OCI-LY1 (cell line): Measurements from ENCODE around the gene SUPT5H.

ENCODE experiments used
- H2AFZ ChIP-seq: fragments of 200-600 bp; sonication (generic), shearing (Covaris generic); 2 replicates; pipeline ENCODE4 v1.6.0; 2014; ENCODE audit warnings: antibody characterized with exemption, mild to moderate bottlenecking, low read length
- H3F3A ChIP-seq: fragments of 200-600 bp; sonication (generic), shearing (Covaris generic); 2 replicates; pipeline ENCODE4 v1.6.0; 2014; ENCODE audit warnings: mild to moderate bottlenecking, antibody characterized with exemption, low read length, moderate library complexity; ENCODE audit not compliant: insufficient read depth
- H3K27ac ChIP-seq: fragments of 200-600 bp; sonication (generic); 2 replicates; pipeline ENCODE4 v1.5.1; 2014; ENCODE audit warnings: low read length, mixed run types, mild to moderate bottlenecking, low read depth; ENCODE audit not compliant: poor library complexity, severe bottlenecking
- H3K27me3 ChIP-seq: fragments of 200-600 bp; sonication (generic); 2 replicates; pipeline ENCODE4 v1.6.0; 2014; ENCODE audit warnings: antibody characterized with exemption, mild to moderate bottlenecking, low read length, moderate library complexity; ENCODE audit not compliant: insufficient read depth
- H3K36me3 ChIP-seq: fragments of 200-600 bp; sonication (generic); 2 replicates; pipeline ENCODE4 v1.6.1; 2014; ENCODE audit warnings: mild to moderate bottlenecking, antibody characterized with exemption, low read length, moderate library complexity, mixed read lengths; ENCODE audit not compliant: insufficient read depth
- H3K4me1 ChIP-seq: fragments of 200-600 bp; sonication (generic); 2 replicates; pipeline ENCODE4 v1.5.1; 2014; ENCODE audit warnings: mild to moderate bottlenecking, low read length, moderate library complexity; ENCODE audit not compliant: insufficient read depth, severe bottlenecking
- H3K4me2 ChIP-seq: fragments of 200-600 bp; sonication (generic), shearing (Covaris generic); 2 replicates; pipeline ENCODE4 v1.6.1; 2014; ENCODE audit warnings: low read length
- H3K4me3 ChIP-seq: fragments of 200-600 bp; sonication (generic); 2 replicates; pipeline ENCODE4 v1.5.1; 2014; ENCODE audit warnings: low read length, low read depth, mild to moderate bottlenecking, mixed read lengths; ENCODE audit not compliant: poor library complexity, severe bottlenecking
- H3K79me2 ChIP-seq: fragments of 200-600 bp; shearing (Covaris generic); 2 replicates; pipeline ENCODE4 v1.6.1; 2016; ENCODE audit warnings: mixed run types, low read length, mixed read lengths; ENCODE audit not compliant: insufficient read depth
- H3K9ac ChIP-seq: fragments of 200-600 bp; sonication (generic), shearing (Covaris generic); 2 replicates; pipeline ENCODE4 v1.6.1; 2014; ENCODE audit warnings: mild to moderate bottlenecking, low read length, mixed read lengths
- H3K9me2 ChIP-seq: fragments of 200-600 bp; sonication (generic), shearing (Covaris generic); 2 replicates; pipeline ENCODE4 v1.6.1; 2014; ENCODE audit warnings: low read depth, mild to moderate bottlenecking, low read length, mixed read lengths
- H3K9me3 ChIP-seq: fragments of 200-600 bp; shearing (Covaris generic); 2 replicates; pipeline ENCODE4 v1.6.1; 2014; ENCODE audit warnings: low read length, mixed read lengths
- H4K20me1 ChIP-seq: fragments of 200-600 bp; sonication (generic), shearing (Covaris generic); 2 replicates; pipeline ENCODE4 v1.6.0; 2016; ENCODE audit warnings: mild to moderate bottlenecking, low read length; ENCODE audit not compliant: insufficient read depth
- EZH2 ChIP-seq: fragments of 200-600 bp; sonication (generic), shearing (Covaris generic); IDR thresholded peaks from 2 replicates; pipeline ENCODE4 v1.8.0; 2017; ENCODE audit warnings: borderline replicate concordance, mixed run types, mild to moderate bottlenecking, antibody characterized with exemption, low read length, moderate library complexity, mixed read lengths
- TF ChIP-seq, protein P1 (sequence below): fragments of 200-600 bp; sonication (generic), shearing (Covaris generic); IDR thresholded peaks from 2 replicates; pipeline ENCODE4 v1.5.1; 2017; ENCODE audit warnings: mild to moderate bottlenecking, antibody characterized with exemption, low read length, moderate library complexity, mixed read lengths

The SUPT5H gene

DNA sequence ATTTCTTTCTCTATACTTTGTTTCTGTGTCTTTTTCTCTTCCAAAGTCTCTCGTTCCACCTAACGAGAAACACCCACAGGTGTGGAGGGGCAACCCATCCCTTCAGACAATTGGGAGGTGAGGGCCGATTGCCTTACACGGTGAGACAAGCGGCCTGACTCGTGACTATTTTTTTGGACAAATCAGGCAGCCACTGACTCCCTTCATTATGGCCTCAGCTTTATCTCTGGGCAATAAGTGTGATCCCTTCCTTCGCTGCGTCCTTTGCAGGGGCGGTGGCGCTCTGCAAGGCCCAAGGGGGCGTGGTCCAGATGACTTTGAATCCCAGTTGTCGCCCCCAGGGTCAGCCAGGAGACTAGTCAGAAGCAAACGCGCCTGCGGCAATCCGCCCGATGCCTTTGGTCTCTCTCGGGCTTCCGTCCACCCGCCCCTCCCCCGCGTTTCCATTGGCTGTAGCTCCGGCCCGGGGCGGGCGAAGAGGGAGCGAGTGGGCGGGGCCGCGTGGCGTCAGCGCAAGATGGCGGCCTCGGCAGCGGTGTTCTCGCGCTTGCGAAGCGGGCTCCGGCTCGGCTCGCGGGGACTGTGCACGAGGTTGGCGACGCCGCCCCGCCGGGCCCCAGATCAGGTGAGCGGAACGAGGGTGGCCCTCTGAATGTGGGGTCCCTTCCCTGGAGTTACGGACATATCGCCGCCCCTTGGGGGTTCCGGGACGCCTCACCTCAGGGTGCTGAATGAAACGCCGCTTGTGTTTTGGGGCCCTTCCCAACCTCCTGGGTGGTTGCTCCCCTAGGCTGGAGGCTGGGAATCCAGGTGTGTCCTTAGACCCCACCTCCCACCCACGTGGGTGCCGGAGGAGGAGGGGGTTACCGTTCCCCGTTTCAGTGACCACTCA, 35.2 kb downstream of the SUPT5H start, which contains the start of gene TIMM50:
Gene TIMM50, plus strand, starts transcription at position 502 of the 892 bp plus-strand sequence. Its CDS starts 16 bp downstream, at position 518.
- peak within 1 kb of the TSS; percentile 78 for H3K27ac ChIP-seq
- no peaks in the 10 kb centered on the region for H3K9me2 ChIP-seq
- H3F3A ChIP-seq = peaks cover 4% of the 10 kb centered on the region; the same call in 1 of the 2 replicates
- no peaks in the 10 kb centered on the region for H4K20me1 ChIP-seq
- TF ChIP-seq, protein P1, sequence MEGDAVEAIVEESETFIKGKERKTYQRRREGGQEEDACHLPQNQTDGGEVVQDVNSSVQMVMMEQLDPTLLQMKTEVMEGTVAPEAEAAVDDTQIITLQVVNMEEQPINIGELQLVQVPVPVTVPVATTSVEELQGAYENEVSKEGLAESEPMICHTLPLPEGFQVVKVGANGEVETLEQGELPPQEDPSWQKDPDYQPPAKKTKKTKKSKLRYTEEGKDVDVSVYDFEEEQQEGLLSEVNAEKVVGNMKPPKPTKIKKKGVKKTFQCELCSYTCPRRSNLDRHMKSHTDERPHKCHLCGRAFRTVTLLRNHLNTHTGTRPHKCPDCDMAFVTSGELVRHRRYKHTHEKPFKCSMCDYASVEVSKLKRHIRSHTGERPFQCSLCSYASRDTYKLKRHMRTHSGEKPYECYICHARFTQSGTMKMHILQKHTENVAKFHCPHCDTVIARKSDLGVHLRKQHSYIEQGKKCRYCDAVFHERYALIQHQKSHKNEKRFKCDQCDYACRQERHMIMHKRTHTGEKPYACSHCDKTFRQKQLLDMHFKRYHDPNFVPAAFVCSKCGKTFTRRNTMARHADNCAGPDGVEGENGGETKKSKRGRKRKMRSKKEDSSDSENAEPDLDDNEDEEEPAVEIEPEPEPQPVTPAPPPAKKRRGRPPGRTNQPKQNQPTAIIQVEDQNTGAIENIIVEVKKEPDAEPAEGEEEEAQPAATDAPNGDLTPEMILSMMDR = no peak
- TF ChIP-seq EZH2 = no peak
- peaks cover 11% of the 10 kb centered on the region for H3K79me2 ChIP-seq
- H2AFZ ChIP-seq = no peak within 1 kb of the TSS
- no peaks in the 10 kb centered on the region for H3K9me3 ChIP-seq
- peak within 1 kb of the TSS; percentile 98 for H3K9ac ChIP-seq
- H3K36me3 ChIP-seq = peaks cover 48% of the 10 kb centered on the region
- peak within 1 kb of the TSS; percentile 98 for H3K4me3 ChIP-seq
- no peaks in the 10 kb centered on the region for H3K27me3 ChIP-seq
- H3K4me1 ChIP-seq = peaks cover 24% of the 10 kb centered on the region
- peak within 1 kb of the TSS; percentile 100 for H3K4me2 ChIP-seq

DNA sequence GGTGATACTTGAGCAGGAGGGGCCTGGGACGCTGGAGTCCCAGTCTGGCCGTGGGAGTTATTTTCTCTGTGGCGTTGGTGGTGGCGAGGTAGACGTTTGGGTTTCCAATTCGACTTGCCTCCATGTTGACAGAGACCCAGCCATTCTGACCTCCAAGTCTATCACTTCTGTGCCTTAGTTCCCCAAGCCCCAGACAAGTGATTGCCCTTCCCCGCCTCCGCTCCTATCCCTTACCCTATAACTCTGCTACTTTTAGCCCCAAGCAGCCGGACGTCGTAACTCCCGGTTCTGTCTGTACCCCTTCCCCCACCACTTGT, 35.8 kb downstream of the SUPT5H start:
- no peak for TF ChIP-seq EZH2
- TF ChIP-seq, protein P1 = no peak
- H3K9me2 ChIP-seq = no peaks in the 10 kb centered on the region
- H3K27me3 ChIP-seq = no peaks in the 10 kb centered on the region
- H3K4me1 ChIP-seq = peaks cover 24% of the 10 kb centered on the region
- H3K4me3 ChIP-seq = peak overlapping the region; percentile 98
- no peaks in the 10 kb centered on the region for H3K9me3 ChIP-seq
- H3K36me3 ChIP-seq = peaks cover 48% of the 10 kb centered on the region
- peak overlapping the region; percentile 40 for H3K27ac ChIP-seq
- peaks cover 11% of the 10 kb centered on the region for H3K79me2 ChIP-seq
- no peaks in the 10 kb centered on the region for H4K20me1 ChIP-seq
- H3K9ac ChIP-seq = peak overlapping the region; percentile 98
- H3F3A ChIP-seq = peaks cover 4% of the 10 kb centered on the region; the same call in 1 of the 2 replicates
- H2AFZ ChIP-seq = no peak overlapping the region
- peak overlapping the region; percentile 100 for H3K4me2 ChIP-seq

DNA sequence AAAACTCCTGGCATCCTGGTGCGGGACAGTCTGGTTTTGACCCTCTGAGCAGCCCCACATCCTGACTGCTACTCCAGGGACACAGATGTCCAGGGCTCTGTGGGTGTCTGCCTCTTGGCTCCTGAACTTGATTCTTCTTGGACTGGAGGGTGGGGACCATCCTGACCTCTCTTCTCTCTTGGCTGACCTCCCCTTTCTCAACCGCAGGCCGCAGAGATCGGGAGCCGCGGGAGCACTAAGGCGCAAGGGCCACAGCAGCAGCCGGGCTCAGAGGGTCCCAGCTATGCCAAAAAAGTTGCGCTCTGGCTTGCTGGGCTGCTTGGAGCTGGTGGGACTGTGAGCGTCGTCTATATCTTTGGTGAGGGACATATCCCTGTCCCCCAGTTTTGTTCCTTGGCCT, 36.3 kb downstream of the SUPT5H start:
- Histone ChIP-seq H3K27me3 (no peaks in the 10 kb centered on the region), H4K20me1 (no peaks in the 10 kb centered on the region), H2AFZ (no peak overlapping the region), H3K27ac (no peak overlapping the region), H3F3A (peaks cover 4% of the 10 kb centered on the region; the same call in 1 of the 2 replicates), H3K79me2 (peaks cover 11% of the 10 kb centered on the region), H3K9me3 (no peaks in the 10 kb centered on the region), H3K36me3 (peaks cover 48% of the 10 kb centered on the region), H3K9me2 (no peaks in the 10 kb centered on the region), H3K4me1 (peaks cover 24% of the 10 kb centered on the region), H3K9ac (peak overlapping the region; percentile 98), H3K4me2 (peak overlapping the region; percentile 100), H3K4me3 (peak overlapping the region; percentile 98)
- TF ChIP-seq, protein P1 = no peak
- TF ChIP-seq EZH2 = no peak
